GM18526 (cell line): ENCODE results near the gene SASH1.

Experiments
- POLR2A ChIP-seq: IDR thresholded peaks from 3 replicates; pipeline ENCODE4 v1.6.1; 2011; ENCODE audit not compliant: insufficient read length; ENCODE audit errors: extremely low read depth

The SASH1 gene

GRCh38 chr6:148405894-148406293 is 63.3 kb downstream of the SASH1 start:
- no peak for TF ChIP-seq POLR2A

- TF ChIP-seq POLR2A = no peak
Measured at GRCh38 chr6:148406579-148407371, 64.1 kb downstream of the SASH1 start.

- no peak for TF ChIP-seq POLR2A
Measured at GRCh38 chr6:148407372-148407771, 64.7 kb downstream of the SASH1 start.

- no peak for TF ChIP-seq POLR2A
Measured at GRCh38 chr6:148413321-148414091, 70.9 kb downstream of the SASH1 start.

- TF ChIP-seq POLR2A = no peak
Measured at GRCh38 chr6:148414092-148414489, 71.5 kb downstream of the SASH1 start.

- no peak for TF ChIP-seq POLR2A
Measured at GRCh38 chr6:148414836-148415235, 72.2 kb downstream of the SASH1 start.

- TF ChIP-seq POLR2A = no peak
Measured at GRCh38 chr6:148415511-148416260, 73.0 kb downstream of the SASH1 start.

- no peak for TF ChIP-seq POLR2A
Measured at GRCh38 chr6:148416330-148416965, 73.8 kb downstream of the SASH1 start.

- no peak for TF ChIP-seq POLR2A
Measured at GRCh38 chr6:148417045-148417444, 74.4 kb downstream of the SASH1 start.

GRCh38 chr6:148419430-148419829 is 76.8 kb downstream of the SASH1 start:
- no peak for TF ChIP-seq POLR2A

- no peak for TF ChIP-seq POLR2A
Measured at GRCh38 chr6:148422085-148422484, 79.4 kb downstream of the SASH1 start.

- no peak for TF ChIP-seq POLR2A
Measured at GRCh38 chr6:148423133-148423532, 80.5 kb downstream of the SASH1 start.

- TF ChIP-seq POLR2A = no peak
Measured at GRCh38 chr6:148423601-148424270, 81.1 kb downstream of the SASH1 start.

GRCh38 chr6:148425443-148425842 is 82.8 kb downstream of the SASH1 start:
- no peak for TF ChIP-seq POLR2A
